ENCODE results near the gene HLCS. TPM values are rescaled to one million over a fixed set of nuclear protein-coding genes. Genes with fewer than 3 reads are reported as not detected.

The HLCS gene
- total RNA-seq, 2 experiments from 2014 or later = 12.5 to 15.5 TPM

DNA sequence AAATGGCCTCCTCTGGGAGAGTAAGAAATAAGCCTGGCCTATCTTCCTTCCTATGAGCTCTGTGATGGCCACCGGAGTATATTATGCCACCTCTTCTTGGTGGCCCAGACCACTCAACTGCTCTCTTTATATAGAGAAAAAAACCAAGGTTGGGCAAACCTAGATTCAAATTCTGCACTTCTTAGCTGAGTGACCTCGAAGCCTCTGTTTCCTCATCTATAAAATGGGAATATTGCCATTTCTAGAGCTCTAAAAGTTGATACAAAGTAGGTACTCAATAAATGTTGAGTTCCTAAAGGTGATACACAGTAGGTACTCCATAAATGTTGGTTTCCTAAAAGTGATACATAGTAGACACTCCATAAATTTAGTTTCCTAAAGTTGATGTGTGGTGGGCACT is 120.7 kb downstream of the HLCS start:
- intact Hi-C loops (cut with micrococcal nuclease) = no loop called here

GRCh38 chr21:36845070-36845469 is 121.4 kb downstream of the HLCS start:
- H3K27me3 Mint-ChIP-seq = no peaks in the 10 kb centered on the region
- no peaks in the 10 kb centered on the region for H3K9me3 Mint-ChIP-seq
- no peak overlapping the region for H3K27ac Mint-ChIP-seq
- ChIA-PET CTCF (interaction anchor here (2.0 kb wide), 1 partner anchor 9 kb away, joined by 6 read pairs; no protein-coding TSS in a partner anchor), POLR2A (no interaction called here)
- H3K4me1 Mint-ChIP-seq (ENCODE audit: low read depth) = no peaks in the 10 kb centered on the region
- H3K36me3 Mint-ChIP-seq (ENCODE audit: low read depth) = peaks cover 4% of the 10 kb centered on the region
- no peak overlapping the region for H3K4me3 Mint-ChIP-seq
- DNase-seq = no peak
- TF ChIP-seq, protein P1, sequence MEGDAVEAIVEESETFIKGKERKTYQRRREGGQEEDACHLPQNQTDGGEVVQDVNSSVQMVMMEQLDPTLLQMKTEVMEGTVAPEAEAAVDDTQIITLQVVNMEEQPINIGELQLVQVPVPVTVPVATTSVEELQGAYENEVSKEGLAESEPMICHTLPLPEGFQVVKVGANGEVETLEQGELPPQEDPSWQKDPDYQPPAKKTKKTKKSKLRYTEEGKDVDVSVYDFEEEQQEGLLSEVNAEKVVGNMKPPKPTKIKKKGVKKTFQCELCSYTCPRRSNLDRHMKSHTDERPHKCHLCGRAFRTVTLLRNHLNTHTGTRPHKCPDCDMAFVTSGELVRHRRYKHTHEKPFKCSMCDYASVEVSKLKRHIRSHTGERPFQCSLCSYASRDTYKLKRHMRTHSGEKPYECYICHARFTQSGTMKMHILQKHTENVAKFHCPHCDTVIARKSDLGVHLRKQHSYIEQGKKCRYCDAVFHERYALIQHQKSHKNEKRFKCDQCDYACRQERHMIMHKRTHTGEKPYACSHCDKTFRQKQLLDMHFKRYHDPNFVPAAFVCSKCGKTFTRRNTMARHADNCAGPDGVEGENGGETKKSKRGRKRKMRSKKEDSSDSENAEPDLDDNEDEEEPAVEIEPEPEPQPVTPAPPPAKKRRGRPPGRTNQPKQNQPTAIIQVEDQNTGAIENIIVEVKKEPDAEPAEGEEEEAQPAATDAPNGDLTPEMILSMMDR (IDR thresholded peaks at IDR 0.05) = no peak
- ATAC-seq = no peak
- intact Hi-C loops (cut with micrococcal nuclease) = no loop called here

More for the DNA sequence above, 120.7 kb downstream of the HLCS start:
- H3K9me3 Mint-ChIP-seq = no peaks in the 10 kb centered on the region
- ATAC-seq = no peak
- H3K4me3 Mint-ChIP-seq = no peak overlapping the region
- no peaks in the 10 kb centered on the region for H3K27me3 Mint-ChIP-seq
- CTCF ChIA-PET = interaction anchor here (2.0 to 2.5 kb wide), 2 partner anchors 8 to 215 kb away, joined by 6 to 7 read pairs; no protein-coding TSS in a partner anchor
- H3K4me1 Mint-ChIP-seq (ENCODE audit: low read depth) = no peaks in the 10 kb centered on the region
- TF ChIP-seq, protein P1 (IDR thresholded peaks at IDR 0.05) = no peak
- H3K27ac Mint-ChIP-seq = no peak overlapping the region
- POLR2A ChIA-PET = no interaction called here
- peaks cover 4% of the 10 kb centered on the region for H3K36me3 Mint-ChIP-seq (ENCODE audit: low read depth)
- no peak for DNase-seq

DNA sequence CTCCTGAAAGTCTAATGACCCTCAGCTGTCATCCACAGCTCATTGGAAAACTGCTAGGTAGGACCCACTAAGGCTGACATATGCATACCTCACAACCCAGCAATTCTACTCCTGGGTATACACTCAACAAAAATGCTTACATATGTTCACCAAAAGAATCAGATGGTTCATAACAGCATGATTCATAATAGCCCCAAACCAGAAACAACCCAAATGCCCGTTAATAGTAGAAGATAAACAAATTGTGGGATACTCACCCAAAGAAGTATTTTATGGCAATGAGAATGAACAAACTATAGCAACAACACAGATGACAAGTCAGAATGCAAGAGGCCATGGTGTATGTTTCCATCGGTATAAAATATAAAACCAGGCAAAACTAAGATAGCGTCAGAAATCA is 124.6 kb downstream of the HLCS start:
- Mint-ChIP-seq H3K9me3 (no peaks in the 10 kb centered on the region), H3K27me3 (no peaks in the 10 kb centered on the region), H3K27ac (no peak overlapping the region), H3K4me3 (no peak overlapping the region), H3K4me1 (ENCODE audit: low read depth) (no peaks in the 10 kb centered on the region), H3K36me3 (ENCODE audit: low read depth) (peaks cover 4% of the 10 kb centered on the region)
- ATAC-seq (no peak), DNase-seq (no peak)
- TF ChIP-seq, protein P1 (IDR thresholded peaks at IDR 0.05) = no peak
- intact Hi-C loops (cut with micrococcal nuclease) = no loop called here
- ChIA-PET CTCF (interaction anchor here (0.7 kb wide), 1 partner anchor 12 kb away, joined by 3 read pairs; no protein-coding TSS in a partner anchor), POLR2A (no interaction called here)

DNA sequence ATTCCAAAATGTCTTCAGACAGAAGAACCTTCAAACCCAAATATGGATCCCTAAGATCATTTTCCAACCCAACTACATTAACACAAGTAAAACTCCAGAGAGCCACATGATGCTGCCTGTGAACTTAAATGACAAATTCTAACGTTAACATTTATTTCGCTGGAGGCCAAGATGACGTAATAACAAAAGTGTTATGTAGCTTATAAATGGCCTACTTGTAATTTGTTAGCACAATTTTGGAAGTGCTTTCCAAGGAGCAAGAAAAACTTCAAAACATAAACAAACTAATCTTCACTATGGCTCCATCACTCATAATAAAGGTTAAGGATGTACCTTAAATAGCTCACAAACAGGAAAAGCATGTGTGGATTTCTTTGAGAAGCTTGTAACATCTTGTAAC is 126.7 kb downstream of the HLCS start:
- POLR2A ChIA-PET = no interaction called here
- H3K36me3 Mint-ChIP-seq (ENCODE audit: low read depth) = peaks cover 4% of the 10 kb centered on the region

DNA sequence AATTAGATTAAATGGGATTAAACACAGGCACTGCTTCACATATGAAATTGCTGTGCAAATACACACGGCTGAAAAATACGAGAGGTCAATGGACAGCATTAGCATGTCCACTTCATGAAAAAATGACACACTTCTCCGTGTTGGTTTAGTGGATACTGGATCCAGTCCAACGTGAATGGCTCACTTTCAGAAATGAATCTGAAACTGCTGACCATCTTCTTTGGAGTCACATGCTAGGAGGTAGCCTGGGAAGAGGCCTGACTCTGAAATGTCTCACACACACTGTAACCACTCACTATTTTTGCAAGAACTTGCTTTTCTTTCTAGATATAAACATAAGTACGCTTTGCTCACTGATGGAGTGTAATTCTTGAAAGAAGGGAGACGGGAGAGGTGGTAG is 127.3 kb downstream of the HLCS start:
- ATAC-seq (no peak), DNase-seq (no peak)
- H3K27ac Mint-ChIP-seq = no peak overlapping the region
- intact Hi-C loops (cut with micrococcal nuclease) = no loop called here
- H3K4me1 Mint-ChIP-seq (ENCODE audit: low read depth) = no peaks in the 10 kb centered on the region
- CTCF ChIA-PET = interaction anchor here (1.4 kb wide), 1 partner anchor 13 kb away, joined by 3 read pairs; no protein-coding TSS in a partner anchor
- peaks cover 4% of the 10 kb centered on the region for H3K36me3 Mint-ChIP-seq (ENCODE audit: low read depth)
- H3K27me3 Mint-ChIP-seq = no peaks in the 10 kb centered on the region
- H3K4me3 Mint-ChIP-seq = no peak overlapping the region
- POLR2A ChIA-PET = no interaction called here
- no peaks in the 10 kb centered on the region for H3K9me3 Mint-ChIP-seq
- TF ChIP-seq, protein P1 (IDR thresholded peaks at IDR 0.05) = no peak

More for the DNA sequence above, 126.7 kb downstream of the HLCS start:
- no peak for DNase-seq
- Mint-ChIP-seq H3K27me3 (no peaks in the 10 kb centered on the region), H3K9me3 (no peaks in the 10 kb centered on the region), H3K4me1 (ENCODE audit: low read depth) (no peaks in the 10 kb centered on the region), H3K4me3 (no peak overlapping the region), H3K27ac (no peak overlapping the region)
- ATAC-seq = no peak
- intact Hi-C loops (cut with micrococcal nuclease) = no loop called here
- CTCF ChIA-PET = interaction anchor here (1.4 kb wide), 1 partner anchor 12 kb away, joined by 3 read pairs; no protein-coding TSS in a partner anchor
- TF ChIP-seq, protein P1 (IDR thresholded peaks at IDR 0.05) = no peak

Data from activated CD8-positive, alpha-beta T cell treated with anti-CD3 and anti-CD28 coated beads for 36 hours (primary cell).